ENCODE data around the gene ARSB. TPM values are rescaled to one million over a fixed set of nuclear protein-coding genes. Genes with fewer than 3 reads are reported as not detected.

The ARSB gene
- total RNA-seq, 1 donor from 2014 or later = 19.3 TPM

GRCh38 chr5:78843436-78843835, 141.7 kb downstream of the ARSB start:
- Mint-ChIP-seq H3K9me3 (ENCODE audit: unreplicated experiment) (peaks cover 5% of the 10 kb centered on the region), H3K36me3 (ENCODE audit: low read depth, unreplicated experiment) (no peaks in the 10 kb centered on the region), H3K27me3 (ENCODE audit: unreplicated experiment) (no peaks in the 10 kb centered on the region), H3K4me1 (ENCODE audit: unreplicated experiment) (peaks cover 6% of the 10 kb centered on the region), H3K27ac (ENCODE audit: unreplicated experiment) (no peak overlapping the region), H3K4me3 (ENCODE audit: unreplicated experiment) (no peak overlapping the region)
- no peak for DNase-seq (ENCODE audit: low spot score)
- TF ChIP-seq CTCF (IDR thresholded peaks at IDR 0.05; ENCODE audit: unreplicated experiment) = no peak

GRCh38 chr5:78841767-78842166, 143.3 kb downstream of the ARSB start:
- no peak overlapping the region for H3K27ac Mint-ChIP-seq (ENCODE audit: unreplicated experiment)
- no peak overlapping the region for H3K4me3 Mint-ChIP-seq (ENCODE audit: unreplicated experiment)
- H3K27me3 Mint-ChIP-seq (ENCODE audit: unreplicated experiment) = peaks cover 4% of the 10 kb centered on the region
- no peak for DNase-seq (ENCODE audit: low spot score)
- peaks cover 6% of the 10 kb centered on the region for H3K4me1 Mint-ChIP-seq (ENCODE audit: unreplicated experiment)
- H3K9me3 Mint-ChIP-seq (ENCODE audit: unreplicated experiment) = peaks cover 5% of the 10 kb centered on the region
- no peak for TF ChIP-seq CTCF (IDR thresholded peaks at IDR 0.05; ENCODE audit: unreplicated experiment)
- H3K36me3 Mint-ChIP-seq (ENCODE audit: low read depth, unreplicated experiment) = peaks cover 5% of the 10 kb centered on the region

GRCh38 chr5:78838753-78839152, 146.4 kb downstream of the ARSB start:
- DNase-seq (ENCODE audit: low spot score) = no peak
- TF ChIP-seq CTCF (IDR thresholded peaks at IDR 0.05; ENCODE audit: unreplicated experiment) = no peak
- peaks cover 4% of the 10 kb centered on the region for H3K27me3 Mint-ChIP-seq (ENCODE audit: unreplicated experiment)
- peaks cover 10% of the 10 kb centered on the region for H3K4me1 Mint-ChIP-seq (ENCODE audit: unreplicated experiment)
- no peak overlapping the region for H3K27ac Mint-ChIP-seq (ENCODE audit: unreplicated experiment)
- H3K36me3 Mint-ChIP-seq (ENCODE audit: low read depth, unreplicated experiment) = peaks cover 5% of the 10 kb centered on the region
- peaks cover 5% of the 10 kb centered on the region for H3K9me3 Mint-ChIP-seq (ENCODE audit: unreplicated experiment)
- H3K4me3 Mint-ChIP-seq (ENCODE audit: unreplicated experiment) = no peak overlapping the region

GRCh38 chr5:78837836-78838235, 147.3 kb downstream of the ARSB start:
- no peak for TF ChIP-seq CTCF (IDR thresholded peaks at IDR 0.05; ENCODE audit: unreplicated experiment)
- Mint-ChIP-seq H3K4me1 (ENCODE audit: unreplicated experiment) (peaks cover 15% of the 10 kb centered on the region), H3K27ac (ENCODE audit: unreplicated experiment) (no peak overlapping the region), H3K36me3 (ENCODE audit: low read depth, unreplicated experiment) (peaks cover 5% of the 10 kb centered on the region), H3K27me3 (ENCODE audit: unreplicated experiment) (peaks cover 4% of the 10 kb centered on the region), H3K9me3 (ENCODE audit: unreplicated experiment) (peaks cover 5% of the 10 kb centered on the region), H3K4me3 (ENCODE audit: unreplicated experiment) (no peak overlapping the region)
- DNase-seq (ENCODE audit: low spot score) = no peak

- H3K9me3 Mint-ChIP-seq (ENCODE audit: unreplicated experiment) = no peaks in the 10 kb centered on the region
- no peak for DNase-seq (ENCODE audit: low spot score)
- H3K4me3 Mint-ChIP-seq (ENCODE audit: unreplicated experiment) = no peak overlapping the region
- H3K27me3 Mint-ChIP-seq (ENCODE audit: unreplicated experiment) = peaks cover 7% of the 10 kb centered on the region
- no peak overlapping the region for H3K27ac Mint-ChIP-seq (ENCODE audit: unreplicated experiment)
- H3K4me1 Mint-ChIP-seq (ENCODE audit: unreplicated experiment) = peaks cover 14% of the 10 kb centered on the region
- TF ChIP-seq CTCF (IDR thresholded peaks at IDR 0.05; ENCODE audit: unreplicated experiment) = no peak
- H3K36me3 Mint-ChIP-seq (ENCODE audit: low read depth, unreplicated experiment) = peaks cover 5% of the 10 kb centered on the region
Observed at GRCh38 chr5:78835176-78835575, 149.9 kb downstream of the ARSB start.
